Activated T-cell treated with anti-CD3 and anti-CD28 coated beads for 48 hours (primary cell): ENCODE data around the gene DACH2.

Source experiments
- DNase-seq: peaks from one replicate; pipeline ENCODE4 v3.0.0-alpha.2; 2020; ENCODE audit warnings: low read depth

The DACH2 gene

GRCh38 chrX:86806786-86807185 is 658.5 kb downstream of the DACH2 start:
- no peak for DNase-seq

GRCh38 chrX:86809651-86810050 is 661.4 kb downstream of the DACH2 start:
- no peak for DNase-seq

DNA sequence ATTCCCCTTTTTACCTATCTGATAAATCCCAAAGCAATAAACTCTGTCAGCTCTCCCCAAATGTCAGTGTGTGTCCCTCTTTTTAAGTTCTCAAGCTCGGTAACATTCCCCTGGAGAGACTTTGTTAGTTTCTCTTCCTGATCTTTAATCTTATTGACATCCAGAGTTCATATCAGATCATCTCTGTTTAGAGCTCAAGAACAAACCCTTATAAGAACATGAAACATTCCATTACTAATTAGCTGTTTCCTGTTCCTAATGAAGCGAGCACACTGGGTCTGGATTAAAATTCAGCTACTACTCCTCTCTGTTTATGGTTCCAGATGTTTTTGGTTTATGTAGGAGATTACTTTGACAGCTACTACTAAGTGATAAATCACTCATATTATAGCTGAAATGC is 681.5 kb downstream of the DACH2 start:
- no peak for DNase-seq

GRCh38 chrX:86830685-86831084 is 682.4 kb downstream of the DACH2 start:
- DNase-seq, result no peak

DNA sequence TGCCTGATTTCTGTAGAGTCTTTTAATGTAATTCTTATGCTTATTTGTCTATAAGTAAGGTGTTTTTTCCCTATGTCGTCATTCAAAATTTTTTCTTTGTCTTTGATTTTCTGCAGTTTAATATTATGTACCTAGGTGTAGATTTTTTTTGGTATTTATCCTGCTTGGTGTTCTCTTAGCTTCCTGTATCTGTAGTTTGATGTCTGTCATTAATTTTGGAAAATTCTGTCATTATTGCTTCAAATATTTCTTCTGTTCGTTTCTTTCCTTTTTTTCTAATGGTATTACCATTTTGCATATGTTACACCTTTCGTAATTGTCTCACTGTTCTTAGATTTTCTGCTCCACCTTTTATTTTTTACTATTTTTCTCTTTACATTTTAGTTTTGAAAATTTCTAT is 696.9 kb downstream of the DACH2 start:
- DNase-seq, result no peak
